Activated T-helper 1 cell treated with Interleukin-2 at 50 U/mL for 16 hours (primary cell): ENCODE measurements around the gene CYTL1.
"Not testable (repeated sequence)": the region's sequence is repeated elsewhere in the genome, so short reads cannot be mapped to it uniquely, and the experiment has no call there.

ENCODE experiments used
- DNase-seq: peaks from one replicate; pipeline ENCODE4 v3.0.0-alpha.2; 2020; ENCODE audit warnings: low read depth

CYTL1 gene

GRCh38 chr4:5019274-5019673 is at the start of gene CYTL1:
TSS of gene CYTL1 (minus strand) at chr4:5019458. CDS start at chr4:5019445, 13 bp downstream.
- no peak for DNase-seq

- DNase-seq, result no peak
These were observed 48.6 kb upstream of the CYTL1 start for GRCh38 chr4:5067908-5068307.

- not testable (repeated sequence) for DNase-seq
These were observed 47.7 kb upstream of the CYTL1 start for GRCh38 chr4:5066968-5067367.

GRCh38 chr4:5066101-5066500 is 46.8 kb upstream of the CYTL1 start:
- no peak for DNase-seq

GRCh38 chr4:5055411-5055810 is 36.2 kb upstream of the CYTL1 start:
- DNase-seq, result no peak

GRCh38 chr4:5054532-5054931 is 35.3 kb upstream of the CYTL1 start:
- no peak for DNase-seq

- no peak for DNase-seq
These were observed 33.6 kb upstream of the CYTL1 start for GRCh38 chr4:5052726-5053425.

GRCh38 chr4:5052204-5052702 is 33.0 kb upstream of the CYTL1 start:
- no peak for DNase-seq

GRCh38 chr4:5051278-5052203 is 32.3 kb upstream of the CYTL1 start, which contains the start of gene STK32B:
TSS of gene STK32B (plus strand) at chr4:5051480.
- DNase-seq, result no peak

GRCh38 chr4:5050520-5051277 is 31.4 kb upstream of the CYTL1 start:
- no peak for DNase-seq

GRCh38 chr4:5048721-5049120 is 29.5 kb upstream of the CYTL1 start:
- DNase-seq, result no peak

- no peak for DNase-seq
These were observed 25.8 kb upstream of the CYTL1 start for GRCh38 chr4:5045097-5045496.

- DNase-seq, result no peak
These were observed 25.1 kb upstream of the CYTL1 start for GRCh38 chr4:5044341-5044740.

- DNase-seq, result no peak
These were observed 24.3 kb upstream of the CYTL1 start for GRCh38 chr4:5043579-5043978.

- DNase-seq, result no peak
These were observed 22.4 kb upstream of the CYTL1 start for GRCh38 chr4:5041699-5042098.

GRCh38 chr4:5040856-5041620 is 21.8 kb upstream of the CYTL1 start:
- no peak for DNase-seq

- DNase-seq, result no peak
These were observed 20.5 kb upstream of the CYTL1 start for GRCh38 chr4:5039800-5040199.

- no peak for DNase-seq
These were observed 18.6 kb upstream of the CYTL1 start for GRCh38 chr4:5037553-5038551.

GRCh38 chr4:5036239-5036638 is 17.0 kb upstream of the CYTL1 start:
- DNase-seq, result no peak

- no peak for DNase-seq
These were observed 14.9 kb upstream of the CYTL1 start for GRCh38 chr4:5034206-5034605.
